ENCODE data around the gene C4orf50.

Gene C4orf50

DNA sequence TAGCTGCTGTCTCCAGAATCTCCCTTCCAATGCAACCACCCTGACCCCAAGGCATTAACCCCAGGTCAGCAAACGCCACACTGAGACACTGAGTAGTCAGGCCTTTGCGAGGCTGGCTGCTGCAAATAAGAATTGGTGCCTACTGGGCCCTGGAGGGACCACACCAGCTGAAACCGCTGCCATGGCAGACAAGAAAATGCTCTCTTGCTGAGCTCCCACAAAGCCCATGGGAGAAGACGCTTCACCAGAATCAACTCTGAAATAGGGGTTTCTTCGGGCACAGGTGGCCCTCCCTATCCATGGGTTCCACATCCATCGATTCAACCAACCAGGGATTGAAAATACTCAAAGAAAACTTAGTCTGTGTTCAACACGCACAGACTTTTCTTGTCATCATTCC lies 98.7 kb downstream of the C4orf50 start:
- DNase-seq (ENCODE audit: low spot score): no peak

DNA sequence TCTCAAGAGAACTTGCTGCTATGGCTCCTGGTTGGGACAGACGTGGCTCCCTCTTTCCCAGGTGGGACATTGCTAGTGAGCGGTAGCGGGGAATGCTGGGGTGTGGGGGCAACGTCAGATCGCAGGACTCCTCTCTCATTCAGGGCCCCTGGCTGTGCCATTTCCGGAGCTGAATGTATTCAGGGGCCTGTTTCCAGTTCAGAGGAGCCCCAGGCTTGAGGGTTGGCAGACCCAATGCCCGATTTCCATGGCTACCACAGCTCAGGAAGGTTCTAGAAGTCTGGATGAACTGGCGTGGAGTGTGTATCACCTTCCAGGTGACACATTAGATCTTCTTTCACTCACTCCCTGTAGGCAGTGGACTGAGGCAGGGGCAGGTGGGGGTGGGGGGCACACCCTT lies 99.2 kb downstream of the C4orf50 start:
- no peak for DNase-seq (ENCODE audit: low spot score)

- no peak for DNase-seq (ENCODE audit: low spot score)
These were observed 99.8 kb downstream of the C4orf50 start for GRCh38 chr4:5918331-5918985.

GRCh38 chr4:5917672-5918071 lies 100.6 kb downstream of the C4orf50 start:
- DNase-seq (ENCODE audit: low spot score): no peak

GRCh38 chr4:5916229-5916628 lies 102.0 kb downstream of the C4orf50 start:
- DNase-seq (ENCODE audit: low spot score): no peak

DNA sequence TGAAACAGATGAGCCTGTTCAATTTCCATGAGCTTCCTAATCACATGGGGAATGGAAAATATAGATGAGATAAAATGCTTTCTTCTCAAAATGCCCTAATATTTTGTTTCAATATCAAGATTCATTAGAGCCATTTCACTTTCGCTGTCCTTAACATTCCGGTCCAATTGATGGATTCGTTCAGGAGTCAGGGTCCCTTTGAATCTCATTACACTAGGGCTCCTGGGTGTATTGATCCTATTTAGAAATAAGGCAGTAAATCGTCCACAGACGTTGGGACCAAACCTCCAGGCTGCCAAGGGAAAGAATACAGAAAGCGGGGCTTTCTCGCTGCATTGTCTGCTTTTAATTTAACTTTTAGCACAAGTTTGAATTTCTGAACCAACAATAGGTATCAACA lies 104.8 kb downstream of the C4orf50 start:
- DNase-seq (ENCODE audit: low spot score): no peak

DNA sequence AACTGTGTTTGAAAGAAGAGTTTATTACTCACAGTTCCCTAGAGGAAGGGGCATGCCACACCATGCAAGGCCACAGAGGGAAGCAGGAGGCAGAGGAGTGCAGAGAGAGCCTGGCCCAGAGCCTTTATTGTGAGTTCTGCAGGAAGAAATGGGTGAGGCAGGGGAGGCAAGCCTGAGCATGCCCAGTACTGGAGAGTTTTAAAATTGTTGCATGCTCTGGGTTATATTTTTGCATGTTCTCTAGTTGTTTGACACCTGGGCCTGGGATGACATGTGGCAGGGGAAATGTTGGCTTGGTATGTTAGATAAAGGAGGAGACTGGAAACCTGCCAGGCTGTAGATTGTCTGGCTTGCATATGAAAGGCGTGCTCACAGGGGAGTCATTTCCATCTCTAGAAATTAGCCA lies 105.6 kb downstream of the C4orf50 start:
- DNase-seq (ENCODE audit: low spot score): no peak

- no peak for DNase-seq (ENCODE audit: low spot score)
These were observed 109.3 kb downstream of the C4orf50 start for GRCh38 chr4:5908876-5909427.

- no peak for DNase-seq (ENCODE audit: low spot score)
These were observed 112.0 kb downstream of the C4orf50 start for GRCh38 chr4:5906191-5906590.

- DNase-seq (ENCODE audit: low spot score): no peak
These were observed 112.5 kb downstream of the C4orf50 start for GRCh38 chr4:5905714-5906113.

- no peak for DNase-seq (ENCODE audit: low spot score)
These were observed 117.4 kb downstream of the C4orf50 start for GRCh38 chr4:5900844-5901243.

DNA sequence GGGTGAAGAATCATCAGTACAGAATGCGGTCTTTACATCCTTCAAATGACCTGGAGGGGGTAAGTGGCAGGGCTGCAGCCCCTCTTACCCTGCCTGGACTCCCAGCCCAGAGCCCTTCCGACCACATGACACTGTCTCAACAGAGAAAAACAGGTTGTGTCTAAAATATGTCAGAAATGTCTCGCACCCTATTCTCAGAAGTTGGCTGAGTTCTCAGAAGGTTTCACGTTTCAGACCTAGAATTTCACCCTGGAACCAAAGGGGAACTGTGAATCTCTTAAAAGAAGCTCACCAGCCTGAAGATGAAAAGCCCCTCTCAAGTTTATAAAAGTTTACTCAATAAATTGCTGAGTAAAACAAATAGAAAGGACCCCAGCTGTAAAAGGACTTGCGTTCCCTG lies 118.3 kb downstream of the C4orf50 start:
- no peak for DNase-seq (ENCODE audit: low spot score)

DNA sequence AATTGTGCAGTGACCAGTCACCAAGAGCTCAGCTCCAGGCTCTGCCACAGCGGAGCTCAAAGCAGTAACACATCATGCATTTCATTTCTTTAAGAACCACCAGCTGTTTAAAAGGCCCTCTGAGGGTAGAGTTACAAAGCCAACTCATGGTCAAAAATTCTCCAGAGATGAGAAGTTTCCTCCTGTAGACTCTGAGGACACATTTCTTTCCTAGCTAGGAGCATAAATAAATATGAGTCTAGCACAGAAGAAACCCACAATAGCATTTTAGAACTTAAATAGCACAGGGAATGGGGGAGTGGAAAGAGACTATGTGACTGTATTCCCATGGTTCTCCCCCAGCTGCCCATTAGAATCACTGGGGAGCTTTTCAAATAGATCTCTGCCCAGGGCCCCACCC lies 118.8 kb downstream of the C4orf50 start:
- no peak for DNase-seq (ENCODE audit: low spot score)

- DNase-seq (ENCODE audit: low spot score): no peak
These were observed 120.6 kb downstream of the C4orf50 start for GRCh38 chr4:5897674-5898073.

DNA sequence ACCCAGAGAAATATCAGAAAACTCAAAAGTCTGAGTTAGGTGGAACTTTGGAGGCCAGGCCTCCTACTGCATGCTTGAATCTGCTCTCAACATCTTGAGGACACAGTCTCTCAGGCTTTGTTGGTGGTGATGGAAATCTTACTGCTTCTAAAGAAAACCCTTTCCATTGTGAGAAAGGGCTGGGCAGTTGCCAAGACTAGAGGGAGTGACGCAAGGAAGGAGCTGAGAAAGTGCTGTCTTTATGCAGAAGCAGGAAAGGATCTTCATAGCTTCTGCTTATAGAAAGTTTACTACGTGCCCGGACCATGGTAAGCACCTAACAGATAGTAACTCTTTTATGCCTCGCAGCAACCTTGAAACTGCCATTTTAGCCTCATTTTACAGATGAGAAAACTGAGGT lies 122.9 kb downstream of the C4orf50 start:
- no peak for DNase-seq (ENCODE audit: low spot score)

DNA sequence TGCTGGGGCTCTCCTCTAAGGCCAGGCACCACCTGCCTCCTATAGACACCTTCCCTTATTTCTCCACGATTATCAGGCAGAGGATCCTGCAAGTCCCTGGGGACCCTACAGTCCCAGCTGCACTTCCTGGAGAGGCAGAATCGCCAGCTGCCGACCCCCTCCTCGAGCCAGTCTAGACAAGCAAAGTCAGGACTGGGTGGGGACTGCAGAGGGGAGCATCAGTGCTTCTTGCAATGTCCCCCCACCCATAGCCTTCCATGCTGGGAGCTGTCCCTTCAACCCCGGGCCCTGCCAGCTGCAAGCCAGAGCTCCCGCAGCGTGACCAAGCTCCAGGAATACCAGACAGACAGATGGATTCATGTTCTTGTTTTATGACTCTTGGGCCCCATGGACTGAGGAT lies 124.0 kb downstream of the C4orf50 start:
- no peak for DNase-seq (ENCODE audit: low spot score)

- no peak for DNase-seq (ENCODE audit: low spot score)
These were observed 124.6 kb downstream of the C4orf50 start for GRCh38 chr4:5893591-5893990.

DNA sequence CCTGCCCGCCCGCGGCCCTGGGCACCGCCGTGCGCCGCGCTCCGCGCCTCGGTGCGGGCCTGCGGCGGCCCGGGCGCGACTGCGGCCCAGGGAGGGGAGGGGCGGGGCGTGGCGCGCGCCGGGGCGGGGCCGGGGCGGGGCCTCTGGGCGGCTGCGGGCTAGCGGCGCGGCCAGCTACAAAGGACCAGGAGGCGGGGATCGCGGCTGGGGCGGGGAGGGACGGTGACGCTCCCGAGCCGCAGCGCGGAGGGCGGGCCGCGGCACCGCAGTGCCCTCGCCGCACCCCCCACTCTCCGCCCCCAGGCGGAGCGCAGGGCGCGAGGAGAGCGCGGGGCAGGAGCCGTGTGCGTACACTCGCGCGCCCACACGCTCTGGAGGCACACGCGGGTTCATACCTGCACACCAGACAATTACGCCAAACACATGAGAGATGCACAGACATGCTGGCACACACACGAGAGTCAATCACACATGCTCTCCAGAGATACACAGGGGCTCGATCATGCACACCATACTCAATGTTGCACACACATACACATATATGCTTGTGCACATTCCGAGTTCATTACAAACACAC lies 125.1 kb downstream of the C4orf50 start, which contains the start of gene CRMP1:
Gene CRMP1, minus strand, starts transcription at position 83 of the 577 bp plus-strand sequence. CDS start 117 bp downstream, outside the sequence.
- DNase-seq (ENCODE audit: low spot score): no peak

- DNase-seq (ENCODE audit: low spot score): no peak
These were observed 125.8 kb downstream of the C4orf50 start for GRCh38 chr4:5892323-5893003.

DNA sequence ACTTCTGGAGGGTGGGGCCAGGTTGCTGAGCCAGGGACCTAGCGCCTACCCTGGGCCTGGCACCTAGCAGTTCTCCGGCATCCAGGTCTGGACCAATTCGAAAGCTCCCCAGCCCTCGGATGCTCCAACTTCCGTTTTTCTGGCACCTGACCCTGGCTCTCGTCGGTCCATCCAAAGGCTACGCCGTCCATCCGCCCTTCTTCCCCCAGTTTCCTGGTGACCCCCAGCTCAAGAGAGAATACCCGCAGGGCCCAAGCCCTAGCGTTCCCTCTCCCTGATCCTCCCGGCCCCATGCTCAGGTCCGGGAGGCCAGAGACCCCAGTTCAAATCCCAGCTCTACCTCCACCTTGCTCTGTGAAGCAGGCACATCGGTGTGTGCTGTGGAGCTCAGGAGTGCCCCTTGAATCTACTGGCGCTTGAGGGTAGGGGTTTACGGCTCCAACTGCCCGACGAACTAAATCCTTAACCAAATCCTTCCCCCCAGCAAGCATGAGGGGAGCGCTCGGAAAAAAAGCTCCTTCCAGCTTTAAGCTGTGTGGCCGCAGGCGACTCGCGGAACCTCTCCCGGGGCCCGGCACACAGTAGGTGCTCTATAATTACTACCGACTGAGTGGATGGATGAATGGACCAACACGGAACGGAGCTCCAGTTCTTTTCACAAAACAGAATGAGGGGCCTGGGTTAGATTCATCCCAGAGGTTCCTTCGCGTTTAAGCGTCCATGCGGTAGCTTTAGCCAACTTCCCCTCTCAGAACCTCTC lies 126.5 kb downstream of the C4orf50 start:
- no peak for DNase-seq (ENCODE audit: low spot score)

- peak; percentile 36 for DNase-seq (ENCODE audit: low spot score)
These were observed 128.0 kb downstream of the C4orf50 start for GRCh38 chr4:5890063-5890727.

All from pons (tissue), 1 donor.